ENCODE data around the gene PP2D1.
"Not testable (repeated sequence)": the region's sequence is repeated elsewhere in the genome, so short reads cannot be mapped to it uniquely, and the experiment has no call there.

GRCh38 chr3:20016076-20016475 lies 4.0 kb upstream of the PP2D1 start:
- not testable (repeated sequence) for TF ChIP-seq CTCF (IDR thresholded peaks at IDR 0.05; ENCODE audit: extremely low read depth in 1 of 2, insufficient read depth in 1 of 2, low read depth in 1 of 2, low read length in 2 of 2); POLR2A (IDR thresholded peaks at IDR 0.05; ENCODE audit: low read depth, low read length); POLR2AphosphoS5 (IDR thresholded peaks at IDR 0.05; ENCODE audit: insufficient read depth, low read depth, low read length)
